Stimulated activated CD4-positive, alpha-beta T cell treated with anti-CD3 and anti-CD28 coated beads, Interleukin-2, amount 100 ng/mL, for 4 hours (primary cell): ENCODE results near the gene UNC119.
"Not testable (repeated sequence)": the region's sequence is repeated elsewhere in the genome, so short reads cannot be mapped to it uniquely, and the experiment has no call there.

ENCODE experiments used
- DNase-seq: peaks from one replicate; pipeline ENCODE4 v3.0.0-alpha.2; 2020; ENCODE audit warnings: low read depth

The UNC119 gene

GRCh38 chr17:28522281-28522680 is 30.1 kb downstream of the UNC119 start:
- not testable (repeated sequence) for DNase-seq

- no peak for DNase-seq
These were observed 30.9 kb downstream of the UNC119 start for GRCh38 chr17:28521311-28522085.

GRCh38 chr17:28520687-28521086 is 31.7 kb downstream of the UNC119 start:
- no peak for DNase-seq

GRCh38 chr17:28519236-28519635 is 33.2 kb downstream of the UNC119 start:
- no peak for DNase-seq

- no peak for DNase-seq
These were observed 33.8 kb downstream of the UNC119 start for GRCh38 chr17:28518578-28518977.

GRCh38 chr17:28518132-28518531 is 34.3 kb downstream of the UNC119 start:
- no peak for DNase-seq

GRCh38 chr17:28515518-28515917 is 36.9 kb downstream of the UNC119 start:
- no peak for DNase-seq

GRCh38 chr17:28514561-28515002 is 37.8 kb downstream of the UNC119 start:
- DNase-seq, result no peak

GRCh38 chr17:28513476-28513875 is 38.9 kb downstream of the UNC119 start:
- no peak for DNase-seq

- DNase-seq, result no peak
These were observed 40.5 kb downstream of the UNC119 start for GRCh38 chr17:28511858-28512461.

GRCh38 chr17:28509789-28510188 is 42.6 kb downstream of the UNC119 start:
- no peak for DNase-seq

GRCh38 chr17:28508211-28508724 is 44.2 kb downstream of the UNC119 start:
- DNase-seq, result no peak

GRCh38 chr17:28507567-28508203 is 44.7 kb downstream of the UNC119 start:
- no peak for DNase-seq

- DNase-seq, result no peak
These were observed 45.5 kb downstream of the UNC119 start for GRCh38 chr17:28506763-28507487.

- no peak for DNase-seq
These were observed 46.3 kb downstream of the UNC119 start, which contains the start of gene FOXN1 for GRCh38 chr17:28505986-28506665. Gene FOXN1, plus strand, starts transcription at chr17:28506348. Its CDS starts 17,622 bp downstream, at chr17:28523970.

- DNase-seq, result no peak
These were observed 49.0 kb downstream of the UNC119 start for GRCh38 chr17:28503420-28503819.

GRCh38 chr17:28501421-28502284 is 50.8 kb downstream of the UNC119 start:
- DNase-seq, result no peak

GRCh38 chr17:28500712-28501379 is 51.6 kb downstream of the UNC119 start:
- DNase-seq, result no peak

GRCh38 chr17:28499684-28500357 is 52.6 kb downstream of the UNC119 start:
- no peak for DNase-seq

- no peak for DNase-seq
These were observed 53.1 kb downstream of the UNC119 start for GRCh38 chr17:28499364-28499664.
